Endodermal cell (in vitro differentiated cells): ENCODE measurements around the gene MAP7D2. TPM values are rescaled to one million over a fixed set of nuclear protein-coding genes. Genes with fewer than 3 reads are reported as not detected.

Experiments used
- DNase-seq: peaks from one replicate; pipeline ENCODE4 v3.0.0-alpha.2; 2017
- H3K27ac ChIP-seq: 2 replicates; pipeline ENCODE4 v1.5.1; 2013; ENCODE audit warnings: mild to moderate bottlenecking, low read depth, low read length, moderate library complexity
- H3K27me3 ChIP-seq: 2 replicates; pipeline ENCODE4 v1.6.1; 2013; ENCODE audit warnings: mild to moderate bottlenecking, low read length, moderate library complexity; ENCODE audit not compliant: insufficient read depth, control insufficient read depth, poor library complexity, severe bottlenecking
- H3K36me3 ChIP-seq: 2 replicates; pipeline ENCODE4 v1.7.0; 2013; ENCODE audit warnings: mild to moderate bottlenecking, low read length, moderate library complexity; ENCODE audit not compliant: control insufficient read depth, insufficient read depth
- H3K4me1 ChIP-seq: one replicate; pipeline ENCODE4 v1.7.0; 2013; ENCODE audit warnings: low read length; ENCODE audit not compliant: control insufficient read depth, insufficient read depth
- H3K4me3 ChIP-seq: 2 replicates; pipeline ENCODE4 v1.5.1; 2013; ENCODE audit warnings: mild to moderate bottlenecking, low read length, moderate library complexity
- H3K9ac ChIP-seq: 2 replicates; pipeline ENCODE4 v1.6.1; 2013; ENCODE audit warnings: mild to moderate bottlenecking, low read length, moderate library complexity; ENCODE audit not compliant: poor library complexity, severe bottlenecking; ENCODE audit errors: extremely low read depth
- H3K9me3 ChIP-seq: 2 replicates; pipeline ENCODE4 v1.6.1; 2013; ENCODE audit warnings: mild to moderate bottlenecking, low read length, moderate library complexity; ENCODE audit not compliant: control insufficient read depth
- H3K27ac Mint-ChIP-seq: 2 replicates; pipeline ENCODE4 v1.8.0; 2020; ENCODE audit warnings: mixed read lengths
- H3K27me3 Mint-ChIP-seq: 2 replicates; pipeline ENCODE4 v1.8.0; 2021; ENCODE audit warnings: mild to moderate bottlenecking, mixed read lengths; ENCODE audit not compliant: insufficient read depth
- H3K36me3 Mint-ChIP-seq: 2 replicates; pipeline ENCODE4 v1.8.0; 2020; ENCODE audit warnings: low read depth, mixed read lengths
- H3K4me1 Mint-ChIP-seq: 2 replicates; pipeline ENCODE4 v1.8.0; 2020; ENCODE audit warnings: mixed read lengths
- H3K4me3 Mint-ChIP-seq: 2 replicates; pipeline ENCODE4 v1.8.0; 2020; ENCODE audit warnings: mild to moderate bottlenecking, moderate library complexity, mixed read lengths
- H3K9me3 Mint-ChIP-seq: 2 replicates; pipeline ENCODE4 v1.8.0; 2020; ENCODE audit warnings: mild to moderate bottlenecking, mixed read lengths
- CTCF ChIP-seq: fragments of 200-600 bp; sonication (generic); conservative IDR thresholded peaks from 2 replicates; pipeline ENCODE4 v1.5.0; 2021; ENCODE audit warnings: antibody characterized with exemption, mild to moderate bottlenecking
- WGBS, 2 experiments: methylation state at CpG; one replicate each; pipeline versions ENCODE4 v1.1.5 to v1.1.7; 2013; ENCODE audit warnings: missing lambda C conversion rate in 2 of 2, mixed read lengths in 1 of 2; ENCODE audit not compliant: insufficient coverage in 1 of 2, insufficient read length in 1 of 2; 5-methylcytosine and 5-hydroxymethylcytosine counted together
- total RNA-seq, 2 donors: library from RNA; stranded (reverse); fragmentation: NEBNext Ultra II Directional in 1 of 2; extraction: Animal tissue kit (Norgen Biotek cat#: 25700) in 1 of 2; gene quantifications; 2 replicates in 1 of 2; 3 replicates in 1 of 2; pipeline ENCODE4 v1.2.1, GENCODE V29; 2021

The MAP7D2 gene
- total RNA-seq, 2 donors from 2014 or later: 1.5 to 1.9 TPM

GRCh38 chrX:20141281-20142220, 24.8 kb upstream of the MAP7D2 start, which contains the start of gene EIF1AX:
Gene EIF1AX, minus strand, starts transcription at chrX:20141838. Its CDS starts 198 bp downstream, at chrX:20141640.
- Mint-ChIP-seq H3K4me3 (peak within 1 kb of the TSS; percentile 83), H3K27ac (peak within 1 kb of the TSS; percentile 95), H3K4me1 (peaks cover 10% of the 10 kb centered on the region), H3K36me3 (peaks cover 22% of the 10 kb centered on the region), H3K9me3 (peaks cover 47% of the 10 kb centered on the region), H3K27me3 (no peaks in the 10 kb centered on the region)
- 0% methylated on average over 8 to 50 of the region's 82 CpGs for WGBS, 2 experiments
- no peak for TF ChIP-seq CTCF
- DNase-seq: peak; percentile 97
- H3K9ac ChIP-seq: peak within 1 kb of the TSS; percentile 78
- no peaks in the 10 kb centered on the region for H3K27me3 ChIP-seq
- H3K4me1 ChIP-seq: no peaks in the 10 kb centered on the region
- peak within 1 kb of the TSS; percentile 74 for H3K27ac ChIP-seq
- H3K36me3 ChIP-seq: peaks cover 30% of the 10 kb centered on the region
- peak within 1 kb of the TSS; percentile 93 for H3K4me3 ChIP-seq
- no peaks in the 10 kb centered on the region for H3K9me3 ChIP-seq

GRCh38 chrX:20140420-20140819, 23.7 kb upstream of the MAP7D2 start:
- peak overlapping the region; percentile 83 for H3K4me3 Mint-ChIP-seq
- whole genome bisulfite sequencing, 2 experiments: 50% methylated on average over 2 of the region's 3 CpGs; no CpG with 5 or more reads in 1 of the 2 experiments

GRCh38 chrX:20139966-20140365, 23.3 kb upstream of the MAP7D2 start:
- Histone ChIP-seq H3K4me1 (no peaks in the 10 kb centered on the region), H3K27ac (no peak overlapping the region), H3K9ac (peak overlapping the region; percentile 78), H3K9me3 (no peaks in the 10 kb centered on the region), H3K36me3 (peaks cover 46% of the 10 kb centered on the region), H3K27me3 (no peaks in the 10 kb centered on the region), H3K4me3 (peak overlapping the region; percentile 93)
- peaks cover 45% of the 10 kb centered on the region for H3K9me3 Mint-ChIP-seq
- DNase-seq: no peak
- H3K27me3 Mint-ChIP-seq: no peaks in the 10 kb centered on the region
- no peak overlapping the region for H3K27ac Mint-ChIP-seq
- H3K4me1 Mint-ChIP-seq: peaks cover 10% of the 10 kb centered on the region
- TF ChIP-seq CTCF: no peak
- H3K36me3 Mint-ChIP-seq: peaks cover 32% of the 10 kb centered on the region
- WGBS, 2 experiments: no CpG with 5 or more reads among the region's 2 CpGs
- H3K4me3 Mint-ChIP-seq: peak overlapping the region; percentile 83

More at GRCh38 chrX:20140420-20140819, 23.7 kb upstream of the MAP7D2 start:
- no peaks in the 10 kb centered on the region for H3K27me3 Mint-ChIP-seq
- Histone ChIP-seq H3K27me3 (no peaks in the 10 kb centered on the region), H3K36me3 (peaks cover 41% of the 10 kb centered on the region), H3K4me1 (no peaks in the 10 kb centered on the region), H3K9ac (peak overlapping the region; percentile 78), H3K4me3 (peak overlapping the region; percentile 93), H3K27ac (no peak overlapping the region), H3K9me3 (no peaks in the 10 kb centered on the region)
- H3K9me3 Mint-ChIP-seq: peaks cover 48% of the 10 kb centered on the region
- H3K36me3 Mint-ChIP-seq: peaks cover 32% of the 10 kb centered on the region
- H3K4me1 Mint-ChIP-seq: peaks cover 10% of the 10 kb centered on the region
- TF ChIP-seq CTCF: no peak
- no peak for DNase-seq
- H3K27ac Mint-ChIP-seq: no peak overlapping the region
